K562 (cell line): Measurements from ENCODE around the gene ZNF586. TPM values are rescaled to one million over a fixed set of nuclear protein-coding genes. Genes with fewer than 3 reads are reported as not detected.
A peak's percentile ranks its signal among the peaks of the same experiment; 100 is the strongest.

Experiments used
- BCL6 ChIP-seq: fragments of 250-450 bp; sonication (Bioruptor Pico); IDR thresholded peaks from 2 replicates; pipeline ENCODE4 v1.4.0; 2020
- CC2D1A ChIP-seq: fragments of 450-650 bp; IDR thresholded peaks from 2 replicates; pipeline ENCODE4 v1.6.1; 2017; ENCODE audit warnings: mild to moderate bottlenecking
- CHD7 ChIP-seq: fragments of 200-600 bp; sonication (generic); IDR thresholded peaks from one replicate; pipeline ENCODE4 v1.6.1; 2012; ENCODE audit warnings: mild to moderate bottlenecking, low read depth, low read length, inconsistent platforms
- DIDO1 ChIP-seq: fragments of 450-650 bp; IDR thresholded peaks from 2 replicates; pipeline ENCODE4 v1.6.1; 2016; ENCODE audit warnings: low read depth, missing biosample characterization, missing genetic modification characterization
- GABPA ChIP-seq: fragments of 200-800 bp; sonication (Bioruptor generic); conservative IDR thresholded peaks from 2 replicates; pipeline ENCODE4 v1.6.1; 2016; ENCODE audit warnings: low read depth, missing genetic modification characterization, missing compliant biosample characterization
- MCM7 ChIP-seq, 2 experiments: fragments of 450-650 bp; IDR thresholded peaks; 2 replicates each; pipeline ENCODE4 v1.6.1; 2016 to 2018
- MTF1 ChIP-seq: fragments of 250-450 bp; sonication (Bioruptor Pico); IDR thresholded peaks from 2 replicates; pipeline ENCODE4 v1.9.0; 2021; ENCODE audit warnings: moderate library complexity, mild to moderate bottlenecking, inconsistent platforms, borderline replicate concordance
- PREB ChIP-seq: sonication (generic); formaldehyde crosslinking; IDR thresholded peaks from 2 replicates; pipeline ENCODE4 v1.8.1; 2023; ENCODE audit warnings: mild to moderate bottlenecking, missing genetic modification reagents
- RCOR1 ChIP-seq, 2 experiments: IDR thresholded peaks; 2 replicates each; pipeline ENCODE4 v1.6.1; 2012; ENCODE audit warnings: low read depth in 2 of 2, low read length in 2 of 2, borderline replicate concordance in 1 of 2, improper control_type of control experiment in 1 of 2
- SAP30 ChIP-seq: fragments of 200-600 bp; sonication (generic); IDR thresholded peaks from 2 replicates; pipeline ENCODE4 v1.6.1; 2012; ENCODE audit warnings: borderline replicate concordance, low read depth, mild to moderate bottlenecking, moderate library complexity, low read length, control low read depth, inconsistent platforms; ENCODE audit not compliant: insufficient read depth, poor library complexity, severe bottlenecking
- SIN3B ChIP-seq: fragments of 450-650 bp; IDR thresholded peaks from 2 replicates; pipeline ENCODE4 v1.6.1; 2017; ENCODE audit warnings: low read depth, mild to moderate bottlenecking, moderate library complexity
- SNAPC5 ChIP-seq: fragments of 250-450 bp; sonication (Bioruptor Pico); IDR thresholded peaks from 2 replicates; pipeline ENCODE4 v1.8.0; 2021; ENCODE audit warnings: moderate library complexity, mild to moderate bottlenecking, inconsistent platforms
- SUPT5H ChIP-seq: fragments of 450-650 bp; IDR thresholded peaks from 2 replicates; pipeline ENCODE4 v1.6.1; 2016
- TBP ChIP-seq: optimal IDR thresholded peaks from 2 replicates; pipeline ENCODE3; 2011; ENCODE audit warnings: low read depth, low read length, improper control_type of control experiment
- TGIF2 ChIP-seq: sonication (generic); formaldehyde crosslinking; IDR thresholded peaks from 2 replicates; pipeline ENCODE4 v1.8.1; 2022; ENCODE audit warnings: mild to moderate bottlenecking, missing genetic modification reagents, moderate library complexity
- polyA plus RNA-seq, 8 experiments: library from polyadenylated mRNA; depleted of rRNA in 4 of 8; stranded (reverse) in 5 of 8; unstranded in 3 of 8; fragments of >200 nt; fragmentation: Nextera tagmentation in 2 of 8; fragmentation: Illumina TruSeq in 1 of 8; extraction: Ambion mirVana in 2 of 8; extraction: Trizol in 1 of 8; gene quantifications; 2 replicates each; pipeline versions ENCODE4 v1.2.1 to v1.2.3, GENCODE V29; 2011 to 2014; ENCODE audit warnings: inconsistent platforms in 1 of 8, missing spikeins in 1 of 8
- total RNA-seq, 7 experiments: library from RNA; depleted of rRNA in 6 of 7; stranded (reverse); fragments of >200 nt in 6 of 7; fragmentation: Illumina TruSeq in 2 of 7; extraction: Trizol in 2 of 7; gene quantifications; 2 replicates each; pipeline versions ENCODE4 v1.2.1 to v1.2.3, GENCODE V29; 2011 to 2021; ENCODE audit warnings: low replicate concordance in 1 of 7

The ZNF586 gene
- total and polyA plus RNA-seq, 9 of the 15 experiments (the other 6 are each of a cell fraction or from before 2014, with no cell fraction given): 2.5 to 12.6 (median 8.4) TPM

DNA sequence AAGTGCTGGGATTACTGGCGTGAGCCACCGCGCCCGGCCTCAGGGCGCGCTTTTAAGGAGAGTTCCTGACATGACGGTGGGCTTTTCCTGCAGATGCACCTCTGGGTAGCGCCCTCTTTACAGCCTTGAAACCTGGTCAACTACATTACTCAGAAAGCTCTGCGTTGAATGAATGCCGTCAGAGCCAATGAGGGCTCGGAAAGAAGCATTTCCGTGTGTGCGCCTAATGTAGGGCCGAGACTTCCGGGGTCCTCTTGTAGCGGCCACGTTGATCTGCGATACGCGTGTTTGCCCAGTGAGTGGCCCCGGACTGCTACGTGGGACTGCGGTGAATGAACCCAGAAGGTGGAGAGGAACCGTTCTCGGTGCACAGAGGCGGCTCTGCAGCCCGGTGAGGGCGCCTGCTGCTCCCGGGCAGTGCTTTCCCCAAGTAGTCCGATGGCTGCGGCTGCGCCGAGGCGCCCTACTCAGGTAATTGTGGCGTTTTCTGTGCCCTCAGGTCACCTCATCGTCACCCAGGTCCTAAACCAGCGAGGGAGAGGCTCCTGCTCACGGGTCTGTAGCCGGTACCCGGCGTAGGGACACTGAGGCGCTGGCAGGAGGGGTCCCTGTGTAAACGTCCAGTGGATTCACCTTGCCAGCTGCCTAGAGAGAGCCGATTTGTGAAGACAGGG lies 50.1 kb downstream of the ZNF586 start (continued):
- TF ChIP-seq PREB (CRISPR knock-in tag): no peak
- TF ChIP-seq GABPA: peak; percentile 96
- TF ChIP-seq SAP30: peak; percentile 82
- no peak for TF ChIP-seq MTF1
- TF ChIP-seq MCM7 (IDR thresholded peaks at IDR 0.05): no peak
- TF ChIP-seq DIDO1: peak; percentile 44; the same call in 1 of the 2 replicates
- TF ChIP-seq RCOR1 (IDR thresholded peaks at IDR 0.05; ENCODE audit: borderline replicate concordance in 1 of 2, low read depth in 2 of 2, low read length in 2 of 2): peak in 1 of 2 experiments; percentile 34; a peak in 1 of 4 replicates
- peak; percentile 84 for TF ChIP-seq TBP
- TF ChIP-seq SNAPC5 (CRISPR knock-in tag): no peak
- TF ChIP-seq CC2D1A: no peak
- TF ChIP-seq SUPT5H: peak; percentile 83
- 0 out of 2 replicates have a peak, but pooled peaks have one; percentile 33 for TF ChIP-seq SIN3B
- TF ChIP-seq BCL6 (CRISPR knock-in tag): no peak
- no peak for TF ChIP-seq CHD7
- TF ChIP-seq TGIF2: no peak
